Trophoblast cell (in vitro differentiated cells and primary cell): ENCODE data around the gene CLDN5.
"Not testable (repeated sequence)": the region's sequence is repeated elsewhere in the genome, so short reads cannot be mapped to it uniquely, and the experiment has no call there.

Source experiments
- DNase-seq, 2 donors: peaks; one replicate each; pipeline ENCODE4 v3.0.0-alpha.2; 2016
- H2AFZ ChIP-seq: 2 replicates; pipeline ENCODE4 v1.6.1; 2013; ENCODE audit warnings: low read length, moderate library complexity, mild to moderate bottlenecking; ENCODE audit not compliant: insufficient read depth, poor library complexity
- H2AK5ac ChIP-seq: 2 replicates; pipeline ENCODE4 v1.6.1; 2013; ENCODE audit warnings: mild to moderate bottlenecking, low read length
- H2BK120ac ChIP-seq: 2 replicates; pipeline ENCODE4 v1.6.1; 2013; ENCODE audit warnings: low read length, mild to moderate bottlenecking, moderate library complexity; ENCODE audit not compliant: insufficient read depth, poor library complexity
- H2BK12ac ChIP-seq: 2 replicates; pipeline ENCODE4 v1.6.1; 2013; ENCODE audit warnings: mild to moderate bottlenecking, low read length, moderate library complexity
- H2BK5ac ChIP-seq: 2 replicates; pipeline ENCODE4 v1.6.1; 2013; ENCODE audit warnings: low read length, low read depth, moderate library complexity, mild to moderate bottlenecking; ENCODE audit not compliant: poor library complexity
- H3K14ac ChIP-seq: 2 replicates; pipeline ENCODE4 v1.6.1; 2013; ENCODE audit warnings: mild to moderate bottlenecking, low read length
- H3K18ac ChIP-seq: 2 replicates; pipeline ENCODE4 v1.6.1; 2013; ENCODE audit warnings: mild to moderate bottlenecking, low read length
- H3K23ac ChIP-seq: 2 replicates; pipeline ENCODE4 v1.6.1; 2013; ENCODE audit warnings: low read length
- H3K27ac ChIP-seq: 2 replicates; pipeline ENCODE4 v1.5.1; 2013; ENCODE audit warnings: low read depth, mild to moderate bottlenecking, inconsistent platforms, low read length, moderate library complexity
- H3K27me3 ChIP-seq: 2 replicates; pipeline ENCODE4 v1.6.1; 2013; ENCODE audit warnings: inconsistent platforms, mild to moderate bottlenecking, low read length, moderate library complexity; ENCODE audit not compliant: insufficient read depth
- H3K36me3 ChIP-seq, 2 experiments: 1 replicate in 1 of 2; 2 replicates in 1 of 2; pipeline ENCODE4 v1.6.1; 2013; ENCODE audit warnings: low read length in 2 of 2, mild to moderate bottlenecking in 2 of 2, moderate library complexity in 1 of 2; ENCODE audit not compliant: insufficient read depth in 2 of 2, control insufficient read depth in 1 of 2
- H3K4ac ChIP-seq: 2 replicates; pipeline ENCODE4 v1.6.1; 2013; ENCODE audit warnings: low read depth, mild to moderate bottlenecking, low read length, moderate library complexity
- H3K4me1 ChIP-seq, 2 experiments: 1 replicate in 1 of 2; 2 replicates in 1 of 2; pipeline ENCODE4 v1.6.1; 2013; ENCODE audit warnings: low read length in 2 of 2, mild to moderate bottlenecking in 2 of 2, moderate library complexity in 1 of 2; ENCODE audit not compliant: insufficient read depth in 2 of 2, control insufficient read depth in 1 of 2
- H3K4me2 ChIP-seq: 2 replicates; pipeline ENCODE4 v1.6.1; 2013; ENCODE audit warnings: inconsistent platforms, mild to moderate bottlenecking, low read length, moderate library complexity
- H3K4me3 ChIP-seq: 2 replicates; pipeline ENCODE4 v1.5.1; 2013; ENCODE audit warnings: mild to moderate bottlenecking, low read depth, low read length, inconsistent platforms
- H3K79me1 ChIP-seq: one replicate; pipeline ENCODE4 v1.6.1; 2013; ENCODE audit warnings: low read length
- H3K79me2 ChIP-seq: 2 replicates; pipeline ENCODE4 v1.6.1; 2013; ENCODE audit warnings: low read length, mild to moderate bottlenecking; ENCODE audit not compliant: control insufficient read depth, insufficient read depth, poor library complexity
- H3K9ac ChIP-seq: 2 replicates; pipeline ENCODE4 v1.6.1; 2013; ENCODE audit warnings: mild to moderate bottlenecking, low read length
- H3K9me3 ChIP-seq: 2 replicates; pipeline ENCODE4 v1.6.1; 2013; ENCODE audit warnings: low read depth, mild to moderate bottlenecking, control low read depth, inconsistent platforms, low read length; ENCODE audit not compliant: insufficient read depth
- H4K12ac ChIP-seq: 2 replicates; pipeline ENCODE4 v1.6.1; 2013; ENCODE audit warnings: low read depth, mild to moderate bottlenecking, low read length, moderate library complexity
- H4K8ac ChIP-seq: 2 replicates; pipeline ENCODE4 v1.6.1; 2013; ENCODE audit warnings: low read depth, mild to moderate bottlenecking, low read length, moderate library complexity
- H4K91ac ChIP-seq: one replicate; pipeline ENCODE4 v1.6.1; 2013; ENCODE audit warnings: low read depth, mild to moderate bottlenecking, low read length, moderate library complexity
- WGBS: extraction: QIAGEN DNeasy Blood & Tissue Kit; methylation state at CpG from one replicate; pipeline ENCODE4 v1.1.7; 2013; ENCODE audit warnings: missing lambda C conversion rate; ENCODE audit not compliant: insufficient read length, insufficient coverage; ENCODE audit errors: extremely low coverage; 5-methylcytosine and 5-hydroxymethylcytosine counted together

CLDN5 gene

DNA sequence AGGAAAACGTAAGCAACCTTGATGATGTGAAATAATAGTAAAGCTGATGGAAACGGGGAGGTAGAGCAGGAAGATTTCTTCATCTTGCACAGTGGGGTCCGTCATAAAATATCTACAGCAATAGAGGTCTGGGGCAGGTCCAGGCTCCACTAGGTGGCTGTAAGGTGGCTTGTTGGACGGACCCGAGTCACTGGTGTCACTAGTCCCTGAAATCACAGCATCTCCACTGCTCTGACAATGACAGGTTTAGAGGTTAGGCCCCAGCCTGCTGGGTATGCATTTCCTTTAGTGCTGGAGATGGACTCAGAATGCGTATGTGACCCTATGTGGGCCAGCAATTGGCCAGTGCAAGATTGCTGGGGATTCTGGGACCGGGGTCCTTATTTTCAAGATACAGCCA is 25.2 kb upstream of the CLDN5 start:
- no peaks in the 10 kb centered on the region for H3K79me1 ChIP-seq
- no peaks in the 10 kb centered on the region for H3K36me3 ChIP-seq
- no peak overlapping the region for H3K14ac ChIP-seq
- no peaks in the 10 kb centered on the region for H3K79me2 ChIP-seq
- no peak overlapping the region for H2BK5ac ChIP-seq
- no peak overlapping the region for H3K9ac ChIP-seq
- no peaks in the 10 kb centered on the region for H3K9me3 ChIP-seq
- H3K4me3 ChIP-seq: no peak overlapping the region
- H3K4me2 ChIP-seq: no peak overlapping the region
- H3K4me1 ChIP-seq: no peaks in the 10 kb centered on the region
- no CpG with 5 or more reads among the region's 7 CpGs for WGBS
- no peak overlapping the region for H4K91ac ChIP-seq
- H3K27ac ChIP-seq: no peak overlapping the region
- no peaks in the 10 kb centered on the region for H3K27me3 ChIP-seq
- H4K8ac ChIP-seq: no peak overlapping the region
- no peak overlapping the region for H2AK5ac ChIP-seq
- no peak overlapping the region for H2BK12ac ChIP-seq
- no peak overlapping the region for H2AFZ ChIP-seq
- H3K4ac ChIP-seq: no peak overlapping the region
- H3K23ac ChIP-seq: no peak overlapping the region
- no peak overlapping the region for H2BK120ac ChIP-seq
- no peak overlapping the region for H3K18ac ChIP-seq
- H4K12ac ChIP-seq: no peak overlapping the region
- no peak for DNase-seq

DNA sequence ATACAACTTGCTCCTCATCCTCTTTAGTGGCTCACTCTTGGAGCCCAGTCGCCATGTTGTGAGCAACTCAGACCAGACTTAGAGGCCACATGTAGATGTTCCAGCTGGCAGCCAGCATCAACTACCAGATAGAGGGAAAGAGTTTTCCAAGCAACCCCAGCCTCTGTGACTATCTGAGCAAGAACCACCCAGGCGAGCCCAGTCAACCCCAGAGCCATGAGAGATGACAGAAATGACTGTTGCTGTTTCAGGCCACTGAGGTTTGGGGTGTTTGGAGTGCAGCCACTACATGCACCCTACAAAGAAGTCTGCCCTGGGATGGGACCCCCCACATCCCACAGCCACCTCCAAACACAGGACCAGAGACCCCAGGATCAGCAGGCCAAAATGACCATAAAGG is 24.8 kb upstream of the CLDN5 start:
- no peak overlapping the region for H3K18ac ChIP-seq
- H3K27me3 ChIP-seq: no peaks in the 10 kb centered on the region
- H3K4me1 ChIP-seq: no peaks in the 10 kb centered on the region
- no peak overlapping the region for H4K91ac ChIP-seq
- no peak overlapping the region for H3K23ac ChIP-seq
- WGBS: no CpG with 5 or more reads among the region's 2 CpGs
- H4K12ac ChIP-seq: no peak overlapping the region
- H3K79me2 ChIP-seq: no peaks in the 10 kb centered on the region
- H2BK12ac ChIP-seq: no peak overlapping the region
- no peak overlapping the region for H2BK5ac ChIP-seq
- H3K36me3 ChIP-seq: no peaks in the 10 kb centered on the region
- no peak overlapping the region for H3K14ac ChIP-seq
- H3K4me2 ChIP-seq: no peak overlapping the region
- H2AFZ ChIP-seq: no peak overlapping the region
- no peaks in the 10 kb centered on the region for H3K79me1 ChIP-seq
- no peak overlapping the region for H3K9ac ChIP-seq
- H3K9me3 ChIP-seq: no peaks in the 10 kb centered on the region
- H3K4me3 ChIP-seq: no peak overlapping the region
- no peak overlapping the region for H2BK120ac ChIP-seq
- H3K4ac ChIP-seq: no peak overlapping the region
- no peak overlapping the region for H3K27ac ChIP-seq
- H4K8ac ChIP-seq: no peak overlapping the region
- H2AK5ac ChIP-seq: no peak overlapping the region
- no peak for DNase-seq

DNA sequence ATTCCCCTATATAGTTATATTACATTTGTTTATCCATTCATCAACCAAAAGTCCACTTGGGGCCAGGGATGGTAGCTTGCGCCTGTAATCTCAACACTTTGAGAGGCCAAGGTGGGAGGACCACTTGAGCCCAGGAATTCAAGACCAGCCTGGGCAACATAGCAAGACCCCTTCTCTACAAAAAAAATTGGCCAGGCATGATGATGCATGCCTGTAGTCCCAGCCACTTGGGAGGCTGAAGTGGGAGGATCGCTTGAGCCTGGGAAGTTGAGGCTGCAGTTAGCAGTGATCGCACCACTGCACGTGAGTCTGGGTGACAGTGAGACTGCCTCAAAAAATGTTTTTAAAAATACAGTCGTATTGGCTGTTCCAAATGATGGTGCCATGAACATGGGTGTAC is 24.2 kb upstream of the CLDN5 start:
- H3K4me3 ChIP-seq, H4K8ac ChIP-seq, H3K18ac ChIP-seq, H3K4ac ChIP-seq, H3K4me2 ChIP-seq, H2BK12ac ChIP-seq, H3K23ac ChIP-seq, H3K27ac ChIP-seq, H3K36me3 ChIP-seq, H2AFZ ChIP-seq, H3K4me1 ChIP-seq, H2BK5ac ChIP-seq, H3K9ac ChIP-seq, H4K91ac ChIP-seq, H3K14ac ChIP-seq, DNase-seq, H3K79me2 ChIP-seq, H3K27me3 ChIP-seq, H2AK5ac ChIP-seq, H2BK120ac ChIP-seq, H3K9me3 ChIP-seq, H3K79me1 ChIP-seq, H4K12ac ChIP-seq: not testable (repeated sequence)
- WGBS: no CpG with 5 or more reads among the region's 5 CpGs

DNA sequence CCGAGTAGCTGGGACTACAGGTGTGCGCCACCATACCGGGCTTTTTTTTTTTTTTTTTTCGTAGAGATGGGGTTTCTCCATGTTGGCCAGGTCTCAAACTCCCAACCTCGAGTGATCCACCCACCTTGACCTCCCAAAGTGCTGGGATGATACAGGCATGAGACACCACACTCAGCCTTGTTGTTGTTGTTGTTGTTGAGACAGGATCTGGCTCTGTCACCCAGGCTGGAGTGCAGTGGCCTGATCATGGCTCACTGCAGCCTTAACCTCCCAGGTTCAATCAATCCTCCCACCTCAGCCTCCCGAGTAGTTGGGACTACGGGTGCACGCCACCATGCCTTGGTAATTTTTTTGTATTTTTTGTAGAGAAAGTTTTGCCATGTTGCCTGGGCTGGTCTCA is 23.4 kb upstream of the CLDN5 start:
- H3K18ac ChIP-seq: no peak overlapping the region
- no peaks in the 10 kb centered on the region for H3K79me1 ChIP-seq
- H3K9ac ChIP-seq: no peak overlapping the region
- no peak overlapping the region for H4K8ac ChIP-seq
- no peak overlapping the region for H3K23ac ChIP-seq
- H3K36me3 ChIP-seq: no peaks in the 10 kb centered on the region
- no peak overlapping the region for H3K4me2 ChIP-seq
- no peak overlapping the region for H3K27ac ChIP-seq
- no peaks in the 10 kb centered on the region for H3K9me3 ChIP-seq
- no peak overlapping the region for H2BK5ac ChIP-seq
- WGBS: no CpG with 5 or more reads among the region's 8 CpGs
- no peak overlapping the region for H2BK120ac ChIP-seq
- H4K12ac ChIP-seq: no peak overlapping the region
- no peaks in the 10 kb centered on the region for H3K4me1 ChIP-seq
- no peak overlapping the region for H3K4me3 ChIP-seq
- no peak overlapping the region for H2AK5ac ChIP-seq
- no peak overlapping the region for H2BK12ac ChIP-seq
- H3K14ac ChIP-seq: no peak overlapping the region
- H4K91ac ChIP-seq: no peak overlapping the region
- H3K79me2 ChIP-seq: no peaks in the 10 kb centered on the region
- no peaks in the 10 kb centered on the region for H3K27me3 ChIP-seq
- H3K4ac ChIP-seq: no peak overlapping the region
- no peak for DNase-seq
- H2AFZ ChIP-seq: no peak overlapping the region
